ENCODE results near the gene CCDC167. TPM values are rescaled to one million over a fixed set of nuclear protein-coding genes. Genes with fewer than 3 reads are reported as not detected.
A peak's percentile ranks its signal among the peaks of the same experiment; 100 is the strongest.

CCDC167 gene
- total and polyA plus RNA-seq, 2 of the 8 experiments (the other 6 are each of a cell fraction or from before 2014, with no cell fraction given), result 11.0 to 26.5 TPM

- Histone ChIP-seq H3K9ac (replicated peaks in 1 of 4; ENCODE audit: extremely low read depth in 1 of 4, low read depth in 3 of 4, low read length in 3 of 4) (peak overlapping the region in 1 of 4 experiments; percentile 20; a peak in 1 of 7 replicates), H2BK12ac (ENCODE audit: low read depth, low read length) (peak overlapping the region; percentile 94; the same call in 1 of the 2 replicates), H2AFZ (ENCODE audit: low read length) (peak overlapping the region; percentile 90), H2BK15ac (ENCODE audit: low read length) (peak overlapping the region; percentile 93; the same call in 1 of the 2 replicates), H3K27me3 (replicated peaks in 1 of 4; ENCODE audit: control insufficient read depth in 3 of 4, extremely low read depth in 1 of 4, insufficient read depth in 3 of 4, low read length in 3 of 4) (peaks cover 0 to 29% (median 21%) of the 10 kb centered on the region in 4 experiments; a peak in 6 of 7 replicates), H3K4me3 (ENCODE audit: extremely low read depth in 1 of 4, insufficient read depth in 2 of 4, low read depth in 3 of 4, low read length in 4 of 4) (peak overlapping the region in 3 of 4 experiments; percentile 10 to 49 (median 26); a peak in 5 of 8 replicates), H3K9me3 (ENCODE audit: insufficient read depth in 2 of 2, low read depth in 1 of 2, low read length in 1 of 2) (no peaks in the 10 kb centered on the region), H3K36me3 (ENCODE audit: control insufficient read depth in 2 of 4, insufficient read depth in 4 of 4, low read length in 3 of 4) (no peaks in the 10 kb centered on the region), H3K4me2 (ENCODE audit: insufficient read depth in 1 of 2, low read depth in 2 of 2, low read length in 2 of 2) (peak overlapping the region; percentile 68 to 73), H3K79me1 (ENCODE audit: low read depth, low read length) (no peaks in the 10 kb centered on the region), H3K79me2 (ENCODE audit: control insufficient read depth in 1 of 2, insufficient read depth in 2 of 2, low read length in 2 of 2) (no peaks in the 10 kb centered on the region), H2AK5ac (ENCODE audit: low read depth, low read length) (no peak overlapping the region), H3K14ac (ENCODE audit: insufficient read length) (peak overlapping the region; percentile 14), H2BK20ac (ENCODE audit: low read length) (peak overlapping the region; percentile 53), H2BK5ac (ENCODE audit: low read depth, low read length) (peak overlapping the region; percentile 53; the same call in 1 of the 2 replicates), H3K4me1 (replicated peaks in 1 of 4; ENCODE audit: control insufficient read depth in 3 of 4, insufficient read depth in 4 of 4, low read length in 3 of 4) (peaks cover 2 to 54% (median 42%) of the 10 kb centered on the region in 4 experiments), H4K5ac (ENCODE audit: insufficient read length, low read depth, low read length) (no peak overlapping the region), H3K4ac (replicated peaks; ENCODE audit: insufficient read length, low read depth, low read length) (no peak overlapping the region), H4K91ac (replicated peaks; ENCODE audit: insufficient read length, low read length) (peak overlapping the region; percentile 93), H4K20me1 (replicated peaks in 1 of 2; ENCODE audit: control insufficient read depth in 1 of 2, insufficient read depth in 2 of 2, low read length in 2 of 2) (no peaks in the 10 kb centered on the region), H2BK120ac (replicated peaks; ENCODE audit: low read depth, low read length) (peak overlapping the region; percentile 8), H4K8ac (ENCODE audit: extremely low read depth, insufficient read depth, low read length) (peak overlapping the region; percentile 74; the same call in 1 of the 2 replicates), H3K18ac (ENCODE audit: extremely low read depth, low read length) (peak overlapping the region; percentile 72), H3K23me2 (ENCODE audit: low read depth, low read length) (peaks cover 5% of the 10 kb centered on the region), H3K56ac (replicated peaks; ENCODE audit: insufficient read length, low read depth, low read length) (no peak overlapping the region), H3K27ac (ENCODE audit: low read depth, low read length) (no peak overlapping the region), H3K23ac (ENCODE audit: insufficient read length) (no peak overlapping the region)
- FAIRE-seq (no peak), DNase-seq (ENCODE audit: low read depth in 1 of 2, low spot score in 2 of 2) (peak in 1 of 2 experiments; percentile 71)
- CTCF ChIA-PET (ENCODE audit: partially characterized antibody), result interaction anchor here (0.6 to 2.8 kb wide), 16 partner anchors 10 to 219 kb away, joined by 3 to 14 read pairs (median 5); no protein-coding TSS in a partner anchor
- WGBS, 2 experiments (ENCODE audit: extremely low coverage in 1 of 2, insufficient coverage in 1 of 2, insufficient read length in 1 of 2, insufficient replicate concordance in 2 of 2, low coverage in 1 of 2, low lambda C conversion rate in 2 of 2, missing lambda C conversion rate in 1 of 2), result 10% methylated on average over 12 of the region's 12 CpGs; no CpG with 5 or more reads in 1 of the 2 experiments
- POLR2A ChIA-PET (ENCODE audit: partially characterized antibody), result interaction anchor here (0.8 to 2.7 kb wide), 8 partner anchors 11 to 53 kb away, joined by 3 to 10 read pairs (median 6); partner anchors contain the start of gene CCDC167
- TF ChIP-seq POLR2AphosphoS5 (IDR thresholded peaks at IDR 0.05; ENCODE audit: low read depth, low read length) (no peak), MAFK (IDR thresholded peaks at IDR 0.05; ENCODE audit: low read depth, low read length) (no peak), TAF1 (IDR thresholded peaks at IDR 0.05; ENCODE audit: low read depth, low read length) (no peak), RBBP5 (IDR thresholded peaks at IDR 0.05; ENCODE audit: borderline replicate concordance, low read depth, low read length) (peak; percentile 10; the same call in 1 of the 2 replicates), YY1 (IDR thresholded peaks at IDR 0.05; ENCODE audit: low read depth, low read length) (no peak), HDAC2 (IDR thresholded peaks at IDR 0.05; ENCODE audit: borderline replicate concordance in 1 of 2, low read depth in 2 of 2, low read length in 2 of 2) (no peak), RFX5 (IDR thresholded peaks at IDR 0.05; ENCODE audit: borderline replicate concordance, low read depth, low read length) (no peak), MAX (IDR thresholded peaks at IDR 0.05) (peak; percentile 56), CTCF (IDR thresholded peaks at IDR 0.05; ENCODE audit: control extremely low read depth in 1 of 3, insufficient read depth in 1 of 3, low read depth in 1 of 3, low read length in 3 of 3) (no peak)
Observed at GRCh38 chr6:37512400-37513011, 12.8 kb upstream of the CCDC167 start.
